AG10803 (cell line): ENCODE results near the gene PHLPP1.

Source experiments
- DNase-seq: peaks from one replicate; pipeline ENCODE4 v3.0.0; 2010; ENCODE audit warnings: low read depth
- H3K4me3 ChIP-seq: 2 replicates; pipeline ENCODE4 v1.5.1; 2011; ENCODE audit warnings: mild to moderate bottlenecking, low read length, control low read depth
- CTCF ChIP-seq: conservative IDR thresholded peaks from 2 replicates; pipeline ENCODE4 v1.5.1; 2011; ENCODE audit warnings: mild to moderate bottlenecking, low read length, control low read depth, inconsistent platforms

PHLPP1 gene

GRCh38 chr18:62991389-62991788, 276.0 kb downstream of the PHLPP1 start:
- DNase-seq, result no peak
- TF ChIP-seq CTCF, result no peak
- no peak overlapping the region for H3K4me3 ChIP-seq

GRCh38 chr18:62991959-62992358, 276.6 kb downstream of the PHLPP1 start:
- H3K4me3 ChIP-seq, result no peak overlapping the region
- no peak for TF ChIP-seq CTCF
- DNase-seq, result no peak

DNA sequence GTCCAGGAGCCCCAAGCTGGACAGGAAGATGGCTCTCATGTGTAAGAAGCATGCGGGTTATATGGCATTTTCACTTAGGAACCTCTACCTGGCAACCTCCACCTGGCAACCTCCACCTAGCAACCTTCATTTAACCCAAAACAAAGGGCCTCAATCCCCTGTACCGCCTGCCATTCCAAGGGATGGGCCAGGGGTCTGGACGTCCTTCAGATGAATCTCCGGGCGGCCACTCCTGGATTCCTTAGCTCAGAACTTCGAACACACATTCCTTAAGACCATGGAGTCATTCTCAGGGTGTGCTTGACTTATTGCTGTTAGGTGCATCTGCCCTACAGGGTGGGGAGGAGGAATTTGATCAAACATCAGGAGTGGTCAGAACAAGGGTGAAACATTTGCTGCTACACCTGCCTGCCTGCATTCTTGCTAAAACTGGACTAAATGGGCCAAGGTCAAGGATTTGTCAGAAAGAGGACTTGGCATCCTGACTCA, 277.6 kb downstream of the PHLPP1 start:
- no peak for TF ChIP-seq CTCF
- DNase-seq, result no peak
- H3K4me3 ChIP-seq, result no peak overlapping the region

GRCh38 chr18:62996566-62996965, 281.2 kb downstream of the PHLPP1 start:
- no peak overlapping the region for H3K4me3 ChIP-seq
- TF ChIP-seq CTCF, result no peak
- no peak for DNase-seq

- TF ChIP-seq CTCF, result no peak
- no peak overlapping the region for H3K4me3 ChIP-seq
- no peak for DNase-seq
Observed at GRCh38 chr18:62997076-62997475, 281.7 kb downstream of the PHLPP1 start.

- no peak for TF ChIP-seq CTCF
- H3K4me3 ChIP-seq, result no peak overlapping the region
- DNase-seq, result no peak
Observed at GRCh38 chr18:62998443-62998842, 283.1 kb downstream of the PHLPP1 start.

- TF ChIP-seq CTCF, result no peak
- peak; percentile 27 for DNase-seq
Observed at GRCh38 chr18:62999392-62999791, 284.1 kb downstream of the PHLPP1 start.

More at GRCh38 chr18:62999392-62999791, 284.1 kb downstream of the PHLPP1 start:
- no peak overlapping the region for H3K4me3 ChIP-seq
